GM23338 (cell line): ENCODE measurements around the gene TRAK1. TPM values are rescaled to one million over a fixed set of nuclear protein-coding genes. Genes with fewer than 3 reads are reported as not detected.

Source experiments
- ATAC-seq: fragments of 200-7000 bp; cut with Tn5 transposase; 3 replicates; pipeline ENCODE4 v1.9.1; 2020
- DNase-seq: peaks from one replicate; pipeline ENCODE4 v3.0.0-alpha.2; 2015; ENCODE audit warnings: low spot score
- H2AFZ ChIP-seq: fragments of 200-600 bp; sonication (generic); 2 replicates; pipeline ENCODE4 v1.8.0; 2016; ENCODE audit warnings: antibody characterized with exemption, mild to moderate bottlenecking, moderate library complexity
- H3F3A ChIP-seq: fragments of 200-600 bp; sonication (generic); replicated peaks from 2 replicates; pipeline ENCODE4 v1.8.0; 2017; ENCODE audit warnings: antibody characterized with exemption, mixed run types, low read depth
- H3K27ac ChIP-seq: fragments of 200-600 bp; sonication (generic); 2 replicates; pipeline ENCODE4 v1.6.1; 2016; ENCODE audit warnings: low read depth
- H3K27me3 ChIP-seq: fragments of 200-600 bp; sonication (generic); 2 replicates; pipeline ENCODE4 v1.8.0; 2016; ENCODE audit warnings: mild to moderate bottlenecking, mixed run types, moderate library complexity; ENCODE audit not compliant: insufficient read depth
- H3K36me3 ChIP-seq: fragments of 200-600 bp; sonication (generic); 2 replicates; pipeline ENCODE4 v1.8.0; 2016; ENCODE audit warnings: mild to moderate bottlenecking; ENCODE audit not compliant: insufficient read depth
- H3K4me1 ChIP-seq: fragments of 200-600 bp; sonication (generic); 2 replicates; pipeline ENCODE4 v1.8.0; 2016; ENCODE audit warnings: mild to moderate bottlenecking, moderate library complexity; ENCODE audit not compliant: insufficient read depth
- H3K4me2 ChIP-seq: fragments of 200-600 bp; sonication (generic); 2 replicates; pipeline ENCODE4 v1.7.1; 2017; ENCODE audit warnings: mixed run types
- H3K4me3 ChIP-seq: fragments of 200-600 bp; sonication (generic); 2 replicates; pipeline ENCODE4 v1.6.1; 2016; ENCODE audit warnings: mixed run types
- H3K79me2 ChIP-seq: fragments of 200-600 bp; sonication (generic); replicated peaks from 2 replicates; pipeline ENCODE4 v1.8.0; 2017; ENCODE audit warnings: mild to moderate bottlenecking; ENCODE audit not compliant: insufficient read depth
- H3K9me2 ChIP-seq: fragments of 200-600 bp; sonication (generic); 2 replicates; pipeline ENCODE4 v1.8.0; 2017; ENCODE audit not compliant: insufficient read depth
- H4K20me1 ChIP-seq: fragments of 200-600 bp; sonication (generic); replicated peaks from 2 replicates; pipeline ENCODE4 v1.8.0; 2017; ENCODE audit warnings: mild to moderate bottlenecking; ENCODE audit not compliant: insufficient read depth
- H3K27ac Mint-ChIP-seq: 2 replicates; pipeline ENCODE4 v1.8.0; 2020; ENCODE audit warnings: inconsistent platforms, mild to moderate bottlenecking, moderate library complexity, mixed read lengths
- H3K27me3 Mint-ChIP-seq: 3 replicates; pipeline ENCODE4 v1.8.0; 2022; ENCODE audit warnings: low read depth, mild to moderate bottlenecking, moderate library complexity, mixed read lengths, inconsistent platforms; ENCODE audit not compliant: insufficient read depth, poor library complexity
- H3K36me3 Mint-ChIP-seq: 3 replicates; pipeline ENCODE4 v1.8.0; 2021; ENCODE audit warnings: low read depth, mild to moderate bottlenecking, inconsistent platforms, moderate library complexity, mixed read lengths
- H3K4me1 Mint-ChIP-seq: 3 replicates; pipeline ENCODE4 v1.8.0; 2020; ENCODE audit warnings: mild to moderate bottlenecking, inconsistent platforms, mixed read lengths
- H3K4me3 Mint-ChIP-seq: 3 replicates; pipeline ENCODE4 v1.8.0; 2021; ENCODE audit warnings: moderate library complexity, mild to moderate bottlenecking, inconsistent platforms, mixed read lengths
- H3K9me3 Mint-ChIP-seq: 3 replicates; pipeline ENCODE4 v1.8.0; 2020; ENCODE audit warnings: moderate library complexity, mild to moderate bottlenecking, inconsistent platforms, mixed read lengths
- CREB1 ChIP-seq: fragments of 250-450 bp; sonication (Bioruptor Pico); IDR thresholded peaks from 2 replicates; pipeline ENCODE4 v1.5.0; 2020; ENCODE audit warnings: low read depth, mild to moderate bottlenecking, moderate library complexity
- EZH2 ChIP-seq: fragments of 200-600 bp; sonication (generic); IDR thresholded peaks from one replicate; pipeline ENCODE4 v1.8.0; 2017; ENCODE audit warnings: antibody characterized with exemption, mild to moderate bottlenecking, low read depth; ENCODE audit not compliant: unreplicated experiment
- JUNB ChIP-seq: IDR thresholded peaks from one replicate; pipeline ENCODE4 v1.6.1; 2016; ENCODE audit warnings: antibody characterized with exemption; ENCODE audit not compliant: unreplicated experiment
- NANOG ChIP-seq: IDR thresholded peaks from 2 replicates; pipeline ENCODE4 v1.6.1; 2016; ENCODE audit warnings: antibody characterized with exemption, borderline replicate concordance
- STAT1 ChIP-seq: IDR thresholded peaks from one replicate; pipeline ENCODE4 v1.6.1; 2016; ENCODE audit warnings: antibody characterized with exemption; ENCODE audit not compliant: unreplicated experiment
- ZNF114 ChIP-seq: fragments of 250-450 bp; sonication (Bioruptor Pico); IDR thresholded peaks from 2 replicates; pipeline ENCODE4 v1.5.0; 2020; ENCODE audit warnings: mild to moderate bottlenecking, moderate library complexity
- polyA plus RNA-seq: library from polyadenylated mRNA; unstranded; fragments of >200 nt; fragmentation: Nextera tagmentation; extraction: Ambion mirVana; gene quantifications from 2 replicates; pipeline ENCODE4 v1.2.1, GENCODE V29; 2016
- total RNA-seq: library from RNA; depleted of rRNA; stranded (reverse); fragments of >200 nt; shearing (Covaris generic); gene quantifications from 2 replicates; pipeline ENCODE4 v1.2.3, GENCODE V29; 2014
- TF ChIP-seq, protein P1 (sequence below), 2 experiments: fragments of 200-600 bp in 1 of 2; sonication (generic) in 1 of 2; conservative IDR thresholded peaks; 2 replicates each; pipeline versions ENCODE4 v1.5.1 to v1.6.1; 2016 to 2017; ENCODE audit warnings: antibody characterized with exemption in 2 of 2, low read depth in 2 of 2, mild to moderate bottlenecking in 2 of 2, moderate library complexity in 1 of 2
- TF ChIP-seq, protein P2 (sequence below): IDR thresholded peaks from one replicate; pipeline ENCODE4 v1.6.1; 2018; ENCODE audit warnings: antibody characterized with exemption; ENCODE audit not compliant: unreplicated experiment

The TRAK1 gene
- total and polyA plus RNA-seq, 2 experiments from 2014 or later: 13.4 to 47.4 TPM

GRCh38 chr3:42115215-42115614 lies 24.1 kb downstream of the TRAK1 start:
- Histone ChIP-seq H3K4me1 (peaks cover 3% of the 10 kb centered on the region; the same call in 1 of the 2 replicates), H3K27me3 (no peaks in the 10 kb centered on the region), H3K27ac (0 out of 2 replicates have a peak overlapping the region, but pooled peaks have one; percentile 45), H4K20me1 (no peaks in the 10 kb centered on the region), H2AFZ (no peak overlapping the region), H3K79me2 (peaks cover 4% of the 10 kb centered on the region), H3K36me3 (no peaks in the 10 kb centered on the region), H3K9me2 (no peaks in the 10 kb centered on the region), H3F3A (no peaks in the 10 kb centered on the region), H3K4me2 (no peak overlapping the region), H3K4me3 (no peak overlapping the region)
- no peak for DNase-seq
- ATAC-seq: no peak
- H3K36me3 Mint-ChIP-seq: no peaks in the 10 kb centered on the region
- TF ChIP-seq STAT1: no peak
- TF ChIP-seq, protein P1, sequence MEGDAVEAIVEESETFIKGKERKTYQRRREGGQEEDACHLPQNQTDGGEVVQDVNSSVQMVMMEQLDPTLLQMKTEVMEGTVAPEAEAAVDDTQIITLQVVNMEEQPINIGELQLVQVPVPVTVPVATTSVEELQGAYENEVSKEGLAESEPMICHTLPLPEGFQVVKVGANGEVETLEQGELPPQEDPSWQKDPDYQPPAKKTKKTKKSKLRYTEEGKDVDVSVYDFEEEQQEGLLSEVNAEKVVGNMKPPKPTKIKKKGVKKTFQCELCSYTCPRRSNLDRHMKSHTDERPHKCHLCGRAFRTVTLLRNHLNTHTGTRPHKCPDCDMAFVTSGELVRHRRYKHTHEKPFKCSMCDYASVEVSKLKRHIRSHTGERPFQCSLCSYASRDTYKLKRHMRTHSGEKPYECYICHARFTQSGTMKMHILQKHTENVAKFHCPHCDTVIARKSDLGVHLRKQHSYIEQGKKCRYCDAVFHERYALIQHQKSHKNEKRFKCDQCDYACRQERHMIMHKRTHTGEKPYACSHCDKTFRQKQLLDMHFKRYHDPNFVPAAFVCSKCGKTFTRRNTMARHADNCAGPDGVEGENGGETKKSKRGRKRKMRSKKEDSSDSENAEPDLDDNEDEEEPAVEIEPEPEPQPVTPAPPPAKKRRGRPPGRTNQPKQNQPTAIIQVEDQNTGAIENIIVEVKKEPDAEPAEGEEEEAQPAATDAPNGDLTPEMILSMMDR (conservative IDR thresholded peaks at IDR 0.05; ENCODE audit: low read depth in 2 of 2): no peak
- TF ChIP-seq ZNF114 (CRISPR knock-in tag): no peak
- H3K4me1 Mint-ChIP-seq: peaks cover 18% of the 10 kb centered on the region
- H3K9me3 Mint-ChIP-seq: no peaks in the 10 kb centered on the region
- peaks cover 3% of the 10 kb centered on the region for H3K27me3 Mint-ChIP-seq
- no peak overlapping the region for H3K4me3 Mint-ChIP-seq
- H3K27ac Mint-ChIP-seq: no peak overlapping the region

DNA sequence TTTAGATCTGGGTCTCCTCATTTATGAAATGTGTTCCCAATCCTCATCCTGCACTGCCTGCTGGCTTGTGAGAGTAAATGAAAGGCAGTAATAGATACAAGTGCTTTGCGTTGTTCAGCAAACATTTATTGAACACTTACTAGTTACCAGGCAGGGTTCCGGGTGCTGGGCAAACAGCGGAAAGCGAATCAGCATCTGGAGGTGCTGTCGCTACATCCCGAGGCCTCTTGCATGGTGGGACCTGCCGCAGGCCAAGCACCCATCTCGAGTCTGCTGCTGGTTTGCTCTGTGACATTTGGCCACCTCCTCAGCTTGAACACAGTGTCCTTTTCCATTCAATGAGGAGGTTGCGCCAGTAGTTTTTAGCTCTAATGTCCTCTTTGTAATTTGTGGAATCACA lies 24.8 kb downstream of the TRAK1 start:
- Mint-ChIP-seq H3K4me3 (no peak overlapping the region), H3K27me3 (peaks cover 3% of the 10 kb centered on the region), H3K4me1 (peaks cover 20% of the 10 kb centered on the region), H3K9me3 (no peaks in the 10 kb centered on the region), H3K36me3 (no peaks in the 10 kb centered on the region), H3K27ac (no peak overlapping the region)
- TF ChIP-seq, protein P2, sequence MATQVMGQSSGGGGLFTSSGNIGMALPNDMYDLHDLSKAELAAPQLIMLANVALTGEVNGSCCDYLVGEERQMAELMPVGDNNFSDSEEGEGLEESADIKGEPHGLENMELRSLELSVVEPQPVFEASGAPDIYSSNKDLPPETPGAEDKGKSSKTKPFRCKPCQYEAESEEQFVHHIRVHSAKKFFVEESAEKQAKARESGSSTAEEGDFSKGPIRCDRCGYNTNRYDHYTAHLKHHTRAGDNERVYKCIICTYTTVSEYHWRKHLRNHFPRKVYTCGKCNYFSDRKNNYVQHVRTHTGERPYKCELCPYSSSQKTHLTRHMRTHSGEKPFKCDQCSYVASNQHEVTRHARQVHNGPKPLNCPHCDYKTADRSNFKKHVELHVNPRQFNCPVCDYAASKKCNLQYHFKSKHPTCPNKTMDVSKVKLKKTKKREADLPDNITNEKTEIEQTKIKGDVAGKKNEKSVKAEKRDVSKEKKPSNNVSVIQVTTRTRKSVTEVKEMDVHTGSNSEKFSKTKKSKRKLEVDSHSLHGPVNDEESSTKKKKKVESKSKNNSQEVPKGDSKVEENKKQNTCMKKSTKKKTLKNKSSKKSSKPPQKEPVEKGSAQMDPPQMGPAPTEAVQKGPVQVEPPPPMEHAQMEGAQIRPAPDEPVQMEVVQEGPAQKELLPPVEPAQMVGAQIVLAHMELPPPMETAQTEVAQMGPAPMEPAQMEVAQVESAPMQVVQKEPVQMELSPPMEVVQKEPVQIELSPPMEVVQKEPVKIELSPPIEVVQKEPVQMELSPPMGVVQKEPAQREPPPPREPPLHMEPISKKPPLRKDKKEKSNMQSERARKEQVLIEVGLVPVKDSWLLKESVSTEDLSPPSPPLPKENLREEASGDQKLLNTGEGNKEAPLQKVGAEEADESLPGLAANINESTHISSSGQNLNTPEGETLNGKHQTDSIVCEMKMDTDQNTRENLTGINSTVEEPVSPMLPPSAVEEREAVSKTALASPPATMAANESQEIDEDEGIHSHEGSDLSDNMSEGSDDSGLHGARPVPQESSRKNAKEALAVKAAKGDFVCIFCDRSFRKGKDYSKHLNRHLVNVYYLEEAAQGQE: no peak
- TF ChIP-seq NANOG (no peak), STAT1 (no peak), CREB1 (no peak), EZH2 (no peak), JUNB (no peak)
- no peaks in the 10 kb centered on the region for H4K20me1 ChIP-seq
- H3F3A ChIP-seq: no peaks in the 10 kb centered on the region
- no peaks in the 10 kb centered on the region for H3K27me3 ChIP-seq
- ATAC-seq: no peak
- peaks cover 4% of the 10 kb centered on the region for H3K79me2 ChIP-seq
- H2AFZ ChIP-seq: no peak overlapping the region
- no peak overlapping the region for H3K4me2 ChIP-seq
- 0 out of 2 replicates have a peak overlapping the region, but pooled peaks have one; percentile 45 for H3K27ac ChIP-seq
- H3K9me2 ChIP-seq: no peaks in the 10 kb centered on the region
- H3K4me3 ChIP-seq: no peak overlapping the region
- DNase-seq: no peak
- H3K36me3 ChIP-seq: no peaks in the 10 kb centered on the region
- H3K4me1 ChIP-seq: peaks cover 3% of the 10 kb centered on the region; the same call in 1 of the 2 replicates
